Ramos (cell line): Measurements from ENCODE around the gene CUBN.

Source experiments
- in situ Hi-C: fragments of 300-500 bp; cut with MboI; formaldehyde crosslinking; loops from one replicate; pipeline ENCODE4 v1.14.3; 2022; ENCODE audit warnings: low sequenced_read_pairs; ENCODE audit not compliant: unreplicated experiment

CUBN gene

GRCh38 chr10:16853809-16854208 lies 275.8 kb downstream of the CUBN start:
- in situ Hi-C loops, result no loop called here

GRCh38 chr10:16853201-16853600 lies 276.4 kb downstream of the CUBN start:
- in situ Hi-C loops, result no loop called here

- in situ Hi-C loops, result no loop called here
These were observed 277.0 kb downstream of the CUBN start for GRCh38 chr10:16852624-16853023.

- in situ Hi-C loops, result loop anchor here (25.0 kb wide), 1 partner anchor 589 kb away; no protein-coding TSS in a partner anchor
These were observed 281.0 kb downstream of the CUBN start for GRCh38 chr10:16848562-16849154.

GRCh38 chr10:16847644-16848043 lies 282.0 kb downstream of the CUBN start:
- in situ Hi-C loops, result loop anchor here (25.0 kb wide), 1 partner anchor 590 kb away; no protein-coding TSS in a partner anchor

GRCh38 chr10:16845248-16845647 lies 284.4 kb downstream of the CUBN start:
- in situ Hi-C loops, result loop anchor here (25.0 kb wide), 1 partner anchor 592 kb away; no protein-coding TSS in a partner anchor

GRCh38 chr10:16843252-16843870 lies 286.2 kb downstream of the CUBN start:
- in situ Hi-C loops, result loop anchor here (25.0 kb wide), 1 partner anchor 594 kb away; no protein-coding TSS in a partner anchor

- in situ Hi-C loops, result loop anchor here (25.0 kb wide), 1 partner anchor 602 kb away; no protein-coding TSS in a partner anchor
These were observed 294.4 kb downstream of the CUBN start for GRCh38 chr10:16835228-16835627.

- in situ Hi-C loops, result loop anchor here (5.0 to 25.0 kb wide), 2 partner anchors 425 to 605 kb away; no protein-coding TSS in a partner anchor
These were observed 297.1 kb downstream of the CUBN start for GRCh38 chr10:16832351-16833080.

- in situ Hi-C loops, result loop anchor here (25.0 kb wide), 1 partner anchor 609 kb away; no protein-coding TSS in a partner anchor
These were observed 300.9 kb downstream of the CUBN start for GRCh38 chr10:16828701-16829175.

GRCh38 chr10:16828114-16828568 lies 301.5 kb downstream of the CUBN start:
- in situ Hi-C loops, result loop anchor here (25.0 kb wide), 1 partner anchor 609 kb away; no protein-coding TSS in a partner anchor

- in situ Hi-C loops, result loop anchor here (25.0 kb wide), 1 partner anchor 610 kb away; no protein-coding TSS in a partner anchor
These were observed 302.1 kb downstream of the CUBN start for GRCh38 chr10:16827474-16827873.

- in situ Hi-C loops, result no loop called here
These were observed 306.8 kb downstream of the CUBN start for GRCh38 chr10:16822726-16823360.

- in situ Hi-C loops, result no loop called here
These were observed 307.6 kb downstream of the CUBN start for GRCh38 chr10:16822027-16822426.

- in situ Hi-C loops, result no loop called here
These were observed 309.2 kb downstream of the CUBN start for GRCh38 chr10:16820421-16820820.

- in situ Hi-C loops, result no loop called here
These were observed 309.6 kb downstream of the CUBN start for GRCh38 chr10:16820018-16820417.

- in situ Hi-C loops, result no loop called here
These were observed 310.2 kb downstream of the CUBN start for GRCh38 chr10:16819436-16819835.

- in situ Hi-C loops, result no loop called here
These were observed 310.6 kb downstream of the CUBN start for GRCh38 chr10:16819026-16819425.

GRCh38 chr10:16817125-16818019 lies 312.2 kb downstream of the CUBN start, which contains the start of gene RSU1:
Gene RSU1 (minus strand): TSS chr10:16817424. CDS start chr10:16817081, 343 bp downstream.
- in situ Hi-C loops, result no loop called here
